Esophagus squamous epithelium (tissue), 5 donors: ENCODE measurements around the gene SPARCL1. TPM values are rescaled to one million over a fixed set of nuclear protein-coding genes. Genes with fewer than 3 reads are reported as not detected.

ENCODE experiments used
- DNase-seq: peaks from one replicate; lab custom pipeline; 2025; lab: John Stamatoyannopoulos, UW
- H3K27ac ChIP-seq, 4 donors: fragments of 200-600 bp; sonication (generic); one replicate each; pipeline ENCODE4 v1.5.1; 2016 to 2019; ENCODE audit warnings: mild to moderate bottlenecking in 1 of 4
- H3K27me3 ChIP-seq, 4 donors: fragments of 200-600 bp; sonication (generic); 1 replicate in 3 of 4; 2 replicates in 1 of 4; pipeline versions ENCODE4 v1.5.1 to v1.6.0; 2017 to 2021; ENCODE audit warnings: antibody characterized with exemption in 1 of 4
- H3K36me3 ChIP-seq, 3 donors: fragments of 200-600 bp; sonication (generic); one replicate each; pipeline ENCODE4 v1.5.1; 2016 to 2019
- H3K4me1 ChIP-seq, 3 donors: fragments of 200-600 bp; sonication (generic); one replicate each; pipeline ENCODE4 v1.5.1; 2017 to 2019
- H3K4me3 ChIP-seq, 4 donors: fragments of 200-600 bp; sonication (generic); 1 replicate in 3 of 4; 2 replicates in 1 of 4; pipeline ENCODE4 v1.5.1; 2016 to 2019; ENCODE audit warnings: mild to moderate bottlenecking in 2 of 4, moderate library complexity in 1 of 4
- H3K9me3 ChIP-seq, 3 donors: fragments of 200-600 bp; sonication (generic); one replicate each; pipeline ENCODE4 v1.5.1; 2016 to 2019
- POLR2A ChIP-seq, 4 donors: fragments of 450-650 bp; IDR thresholded peaks; one replicate each; pipeline ENCODE4 v1.6.1; 2017; ENCODE audit warnings: antibody characterized with exemption in 4 of 4, mild to moderate bottlenecking in 4 of 4, moderate library complexity in 3 of 4
- WGBS, 2 donors: methylation state at CpG; one replicate each; pipeline ENCODE4 v1.1.5; 2018; 5-methylcytosine and 5-hydroxymethylcytosine counted together
- intact Hi-C: fragments of 100-400 bp; cut with DNase I; formaldehyde crosslinking; loops from one replicate; pipeline ENCODE4 v1.15.0; 2022
- total RNA-seq, 4 donors: library from RNA; depleted of rRNA; stranded (reverse); fragments of >200 nt; gene quantifications; one replicate each; pipeline ENCODE4 v1.1.0, GENCODE V29; 2016
- TF ChIP-seq, protein P1 (sequence below), 6 experiments: fragments of 450-650 bp in 4 of 6; fragments of 200-600 bp in 2 of 6; sonication (generic) in 2 of 6; IDR thresholded peaks; one replicate each; pipeline ENCODE4 v1.5.1; 2016 to 2019; ENCODE audit warnings: antibody characterized with exemption in 6 of 6, mild to moderate bottlenecking in 4 of 6, moderate library complexity in 4 of 6
- donor health status: DM: yes; HTN: yes; CAD: no.

Gene SPARCL1
- total RNA-seq, 4 donors from 2014 or later, result 37.3 to 450 (median 131) TPM

DNA sequence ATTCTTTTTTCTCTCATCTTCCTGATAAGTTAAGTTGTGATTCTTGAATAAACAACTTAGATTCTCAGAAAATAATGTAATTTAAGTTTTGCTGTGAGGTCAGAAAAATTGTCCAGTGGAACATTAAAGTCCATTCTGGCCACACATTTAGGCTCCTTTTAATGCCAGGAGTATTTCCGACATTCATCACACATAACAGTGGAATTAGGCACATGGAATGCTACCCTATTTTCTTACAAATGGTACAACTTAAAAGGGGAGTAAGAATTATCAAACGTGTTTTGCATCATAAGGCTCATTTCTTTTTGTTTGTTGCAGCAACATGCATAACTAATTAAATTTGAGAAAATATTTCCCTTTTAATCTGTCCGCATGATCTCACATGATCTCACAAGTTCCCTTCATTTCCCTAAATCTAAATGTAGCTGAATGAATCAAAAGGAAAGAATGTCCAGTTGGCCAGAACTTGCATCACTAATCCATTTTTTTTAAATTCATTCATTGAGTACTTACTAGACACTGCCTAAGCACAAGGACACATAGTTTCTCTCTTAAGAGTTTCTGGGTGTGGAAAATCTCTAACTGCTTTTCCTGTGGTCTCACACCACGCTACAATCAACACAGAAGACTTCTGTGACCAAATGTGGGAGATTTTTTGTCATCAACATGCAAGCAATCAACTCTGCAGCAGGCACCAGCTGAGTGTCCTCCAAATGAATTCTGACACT lies 22.0 kb downstream of the SPARCL1 start:
- Histone ChIP-seq H3K4me1 (peaks cover 6 to 32% (median 31%) of the 10 kb centered on the region in 3 donors), H3K27me3 (no peaks in the 10 kb centered on the region), H3K36me3 (peaks cover 0 to 11% (median 0%) of the 10 kb centered on the region in 3 donors), H3K4me3 (no peak overlapping the region), H3K27ac (peak overlapping the region in 3 of 4 donors; percentile 37 to 81 (median 61)), H3K9me3 (no peaks in the 10 kb centered on the region)
- WGBS, 2 donors, result 48 to 59% methylated on average over 4 of the region's 4 CpGs
- no peak for TF ChIP-seq POLR2A (IDR thresholded peaks at IDR 0.05)
- TF ChIP-seq, protein P1, sequence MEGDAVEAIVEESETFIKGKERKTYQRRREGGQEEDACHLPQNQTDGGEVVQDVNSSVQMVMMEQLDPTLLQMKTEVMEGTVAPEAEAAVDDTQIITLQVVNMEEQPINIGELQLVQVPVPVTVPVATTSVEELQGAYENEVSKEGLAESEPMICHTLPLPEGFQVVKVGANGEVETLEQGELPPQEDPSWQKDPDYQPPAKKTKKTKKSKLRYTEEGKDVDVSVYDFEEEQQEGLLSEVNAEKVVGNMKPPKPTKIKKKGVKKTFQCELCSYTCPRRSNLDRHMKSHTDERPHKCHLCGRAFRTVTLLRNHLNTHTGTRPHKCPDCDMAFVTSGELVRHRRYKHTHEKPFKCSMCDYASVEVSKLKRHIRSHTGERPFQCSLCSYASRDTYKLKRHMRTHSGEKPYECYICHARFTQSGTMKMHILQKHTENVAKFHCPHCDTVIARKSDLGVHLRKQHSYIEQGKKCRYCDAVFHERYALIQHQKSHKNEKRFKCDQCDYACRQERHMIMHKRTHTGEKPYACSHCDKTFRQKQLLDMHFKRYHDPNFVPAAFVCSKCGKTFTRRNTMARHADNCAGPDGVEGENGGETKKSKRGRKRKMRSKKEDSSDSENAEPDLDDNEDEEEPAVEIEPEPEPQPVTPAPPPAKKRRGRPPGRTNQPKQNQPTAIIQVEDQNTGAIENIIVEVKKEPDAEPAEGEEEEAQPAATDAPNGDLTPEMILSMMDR (IDR thresholded peaks at IDR 0.05), result no peak
- DNase-seq, result no peak
- intact Hi-C loops, result no loop called here

GRCh38 chr4:87505862-87506261 lies 23.3 kb downstream of the SPARCL1 start:
- TF ChIP-seq POLR2A (IDR thresholded peaks at IDR 0.05), result no peak
- TF ChIP-seq, protein P1 (IDR thresholded peaks at IDR 0.05), result no peak
- H3K4me1 ChIP-seq, result peaks cover 6 to 35% (median 27%) of the 10 kb centered on the region in 3 donors
- 71 to 82% methylated on average over 2 to 3 of the region's 3 CpGs for WGBS, 2 donors
- no peak for DNase-seq
- H3K4me3 ChIP-seq, result no peak overlapping the region
- H3K36me3 ChIP-seq, result peaks cover 0 to 10% (median 0%) of the 10 kb centered on the region in 3 donors
- H3K27ac ChIP-seq, result peak overlapping the region in 3 of 4 donors; percentile 37 to 72 (median 61)
- no peaks in the 10 kb centered on the region for H3K27me3 ChIP-seq
- intact Hi-C loops, result no loop called here
- H3K9me3 ChIP-seq, result no peaks in the 10 kb centered on the region

DNA sequence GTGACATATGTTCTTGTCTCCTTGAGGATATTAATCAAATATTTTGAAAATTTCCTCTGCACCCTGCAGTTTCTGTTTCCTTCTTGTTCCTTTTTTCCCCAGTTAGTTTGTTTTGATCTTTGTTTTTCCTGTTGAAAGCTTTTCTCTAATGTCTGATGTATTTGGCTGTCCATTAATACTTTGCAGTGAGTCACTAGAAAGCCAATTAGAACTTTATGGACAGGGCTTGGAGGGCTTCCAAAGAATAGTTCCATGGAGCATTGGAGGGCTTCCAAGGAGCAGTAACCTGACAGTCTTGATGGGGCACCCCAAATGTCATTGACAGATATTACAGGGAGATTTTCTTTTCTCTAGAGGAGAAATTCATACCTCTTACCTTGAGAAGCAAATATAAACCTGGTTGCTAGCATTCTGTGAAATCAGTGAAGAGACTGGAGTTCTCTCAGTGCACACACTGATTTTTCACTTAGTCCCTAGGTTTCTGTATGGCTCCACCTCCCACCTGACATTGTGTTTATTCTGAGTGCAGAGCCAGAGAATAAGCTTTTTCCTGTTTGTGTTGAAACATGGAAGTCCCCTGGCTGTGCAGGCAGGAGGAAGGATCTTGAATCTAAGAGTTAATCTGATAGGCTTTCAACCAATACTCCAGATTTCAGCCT lies 26.5 kb downstream of the SPARCL1 start:
- H3K27me3 ChIP-seq, result no peaks in the 10 kb centered on the region
- H3K4me1 ChIP-seq, result peaks cover 6 to 63% (median 37%) of the 10 kb centered on the region in 3 donors
- H3K36me3 ChIP-seq, result no peaks in the 10 kb centered on the region
- H3K27ac ChIP-seq, result peak overlapping the region; percentile 18 to 64 (median 32)
- intact Hi-C loops, result no loop called here
- H3K9me3 ChIP-seq, result no peaks in the 10 kb centered on the region
- no peak overlapping the region for H3K4me3 ChIP-seq
- DNase-seq, result no peak
- no peak for TF ChIP-seq POLR2A (IDR thresholded peaks at IDR 0.05)
- TF ChIP-seq, protein P1 (IDR thresholded peaks at IDR 0.05), result no peak

DNA sequence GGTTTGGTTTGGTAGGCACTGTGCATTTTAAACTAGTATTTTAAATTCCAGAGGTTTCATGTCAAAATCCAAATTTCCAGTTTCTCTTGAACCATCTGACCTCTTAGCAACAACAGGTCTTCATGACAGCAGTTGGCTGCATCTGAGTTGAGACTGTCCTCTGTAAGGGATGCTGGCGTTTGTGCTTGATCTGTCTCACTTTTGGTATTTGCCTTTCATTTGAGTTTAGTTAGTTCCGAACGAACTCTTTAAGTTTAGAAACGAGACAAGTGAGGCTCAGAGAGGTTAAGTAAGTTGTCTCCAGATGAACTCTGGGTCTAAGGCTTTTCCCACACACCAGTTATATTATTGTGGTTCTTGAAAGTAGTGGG lies 29.1 kb downstream of the SPARCL1 start:
- Histone ChIP-seq H3K36me3 (peaks cover 0 to 20% (median 0%) of the 10 kb centered on the region in 3 donors), H3K4me1 (peaks cover 6 to 61% (median 32%) of the 10 kb centered on the region in 3 donors), H3K27ac (peak overlapping the region in 3 of 4 donors; percentile 0 to 74 (median 71)), H3K4me3 (no peak overlapping the region), H3K27me3 (no peaks in the 10 kb centered on the region), H3K9me3 (no peaks in the 10 kb centered on the region)
- intact Hi-C loops, result no loop called here
- DNase-seq, result no peak
- no peak for TF ChIP-seq POLR2A (IDR thresholded peaks at IDR 0.05)
- TF ChIP-seq, protein P1 (IDR thresholded peaks at IDR 0.05), result no peak
- WGBS, 2 donors, result 60 to 76% methylated on average over 4 of the region's 4 CpGs
